ENCODE measurements around the gene IGFN1. TPM values are rescaled to one million over a fixed set of nuclear protein-coding genes. Genes with fewer than 3 reads are reported as not detected.

IGFN1 gene
- total and polyA plus RNA-seq, 8 donors, result 0.60 to 3.0 (median 0.95) TPM

GRCh38 chr1:201220388-201220715, 29.7 kb downstream of the IGFN1 start:
- H3K9me3 ChIP-seq, result no peaks in the 10 kb centered on the region
- DNase-seq, result no peak
- H3K27ac ChIP-seq, result no peak overlapping the region
- ATAC-seq, result no peak
- no peaks in the 10 kb centered on the region for H3K27me3 ChIP-seq
- no peaks in the 10 kb centered on the region for H3K4me1 ChIP-seq
- intact Hi-C loops (cut with DNase I), result loop anchor here in 1 of 2 donors (10.0 kb wide), 1 partner anchor 246 kb away; no protein-coding TSS in a partner anchor
- H3K36me3 ChIP-seq, result no peaks in the 10 kb centered on the region
- TF ChIP-seq CTCF (IDR thresholded peaks at IDR 0.05), result no peak
- no peak overlapping the region for H3K4me3 ChIP-seq

- TF ChIP-seq CTCF (IDR thresholded peaks at IDR 0.05), result no peak
- H3K9me3 ChIP-seq, result no peaks in the 10 kb centered on the region
- H3K4me1 ChIP-seq, result no peaks in the 10 kb centered on the region
- H3K36me3 ChIP-seq, result no peaks in the 10 kb centered on the region
- H3K27ac ChIP-seq, result no peak overlapping the region
- DNase-seq (peak in 2 of 4 donors; percentile 30 to 51), ATAC-seq (no peak)
- no peak overlapping the region for H3K4me3 ChIP-seq
- intact Hi-C loops (cut with DNase I), result loop anchor here in 1 of 2 donors (10.0 kb wide), 1 partner anchor 247 kb away; no protein-coding TSS in a partner anchor
- H3K27me3 ChIP-seq, result no peaks in the 10 kb centered on the region
Observed at GRCh38 chr1:201221201-201221846, 30.7 kb downstream of the IGFN1 start.

- Histone ChIP-seq H3K36me3 (no peaks in the 10 kb centered on the region), H3K27ac (no peak overlapping the region), H3K27me3 (no peaks in the 10 kb centered on the region), H3K4me1 (no peaks in the 10 kb centered on the region), H3K9me3 (no peaks in the 10 kb centered on the region), H3K4me3 (no peak overlapping the region)
- intact Hi-C loops (cut with DNase I), result loop anchor here in 1 of 2 donors (10.0 kb wide), 1 partner anchor 247 kb away; no protein-coding TSS in a partner anchor
- TF ChIP-seq CTCF (IDR thresholded peaks at IDR 0.05), result no peak
- peak in 1 of 4 donors; percentile 5 for DNase-seq
- no peak for ATAC-seq
Observed at GRCh38 chr1:201222125-201222524, 31.5 kb downstream of the IGFN1 start.

- ATAC-seq, result no peak
Observed at GRCh38 chr1:201223852-201224665, 33.4 kb downstream of the IGFN1 start.

More at GRCh38 chr1:201223852-201224665, 33.4 kb downstream of the IGFN1 start:
- Histone ChIP-seq H3K4me3 (no peak overlapping the region), H3K27ac (no peak overlapping the region), H3K9me3 (no peaks in the 10 kb centered on the region), H3K36me3 (no peaks in the 10 kb centered on the region), H3K27me3 (no peaks in the 10 kb centered on the region), H3K4me1 (no peaks in the 10 kb centered on the region)
- TF ChIP-seq CTCF (IDR thresholded peaks at IDR 0.05), result no peak
- intact Hi-C loops (cut with DNase I), result loop anchor here in 1 of 2 donors (10.0 kb wide), 1 partner anchor 249 kb away; no protein-coding TSS in a partner anchor
- DNase-seq, result peak in 1 of 4 donors; percentile 21

Data from left lung (tissue), 10 donors.